ENCODE data around the gene CRACR2A.

GRCh38 chr12:3770891-3771290 is 18.0 kb upstream of the CRACR2A start:
- TF ChIP-seq CTCF (IDR thresholded peaks at IDR 0.05) (no peak), POLR2A (IDR thresholded peaks at IDR 0.05) (no peak)
